ENCODE data around the gene ADAMTS12. TPM values are rescaled to one million over a fixed set of nuclear protein-coding genes. Genes with fewer than 3 reads are reported as not detected.

ADAMTS12 gene
- total and polyA plus RNA-seq, 9 of the 15 experiments (the other 6 are each of a cell fraction or from before 2014, with no cell fraction given), result 0.11 TPM; not detected in 8

DNA sequence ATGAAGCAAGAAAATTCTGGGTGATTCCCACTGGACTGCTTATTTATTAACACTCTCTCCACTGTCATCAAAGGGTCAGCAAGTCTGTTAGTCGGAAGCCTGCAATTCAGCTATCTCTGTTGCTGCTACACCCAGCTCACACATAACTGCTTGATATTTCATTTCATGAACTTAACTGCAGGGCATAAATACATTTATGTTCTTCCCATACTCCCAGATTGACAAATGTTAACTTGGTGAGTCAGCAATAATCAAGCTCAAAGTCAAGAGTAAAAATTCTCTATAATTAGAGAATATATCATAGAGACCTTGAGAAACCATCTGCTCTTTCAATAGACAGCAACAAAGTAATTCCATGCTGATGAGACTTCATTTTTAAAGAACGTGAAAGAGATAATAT is 198.8 kb downstream of the ADAMTS12 start (continued):
- TF ChIP-seq, protein P1, sequence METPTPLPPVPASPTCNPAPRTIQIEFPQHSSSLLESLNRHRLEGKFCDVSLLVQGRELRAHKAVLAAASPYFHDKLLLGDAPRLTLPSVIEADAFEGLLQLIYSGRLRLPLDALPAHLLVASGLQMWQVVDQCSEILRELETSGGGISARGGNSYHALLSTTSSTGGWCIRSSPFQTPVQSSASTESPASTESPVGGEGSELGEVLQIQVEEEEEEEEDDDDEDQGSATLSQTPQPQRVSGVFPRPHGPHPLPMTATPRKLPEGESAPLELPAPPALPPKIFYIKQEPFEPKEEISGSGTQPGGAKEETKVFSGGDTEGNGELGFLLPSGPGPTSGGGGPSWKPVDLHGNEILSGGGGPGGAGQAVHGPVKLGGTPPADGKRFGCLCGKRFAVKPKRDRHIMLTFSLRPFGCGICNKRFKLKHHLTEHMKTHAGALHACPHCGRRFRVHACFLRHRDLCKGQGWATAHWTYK (CRISPR knock-in tag; IDR thresholded peaks at IDR 0.05), result no peak
- TF ChIP-seq TGIF2 (CRISPR knock-in tag; IDR thresholded peaks at IDR 0.05) (no peak), HNRNPL (IDR thresholded peaks at IDR 0.05; ENCODE audit: low read depth, low read length) (no peak), SIX5 (IDR thresholded peaks at IDR 0.05; ENCODE audit: borderline replicate concordance in 1 of 2, insufficient read depth in 1 of 2, low read depth in 1 of 2, low read length in 2 of 2) (no peak), DNMT1 (IDR thresholded peaks at IDR 0.05) (no peak), ILK (tag; IDR thresholded peaks at IDR 0.05; ENCODE audit: borderline replicate concordance, low read depth) (no peak), ZNF316 (IDR thresholded peaks at IDR 0.05) (peak; percentile 74), MYNN (IDR thresholded peaks at IDR 0.05) (no peak), MYNN (CRISPR knock-in tag; IDR thresholded peaks at IDR 0.05) (no peak), ARHGAP35 (IDR thresholded peaks at IDR 0.05; ENCODE audit: partially characterized antibody) (no peak), EZH2 (IDR thresholded peaks at IDR 0.05; ENCODE audit: borderline replicate concordance, low read depth, low read length) (no peak), PHF20 (IDR thresholded peaks at IDR 0.05; ENCODE audit: partially characterized antibody) (no peak), CAMTA2 (CRISPR knock-in tag; conservative IDR thresholded peaks at IDR 0.05) (no peak), ZNF77 (CRISPR knock-in tag; IDR thresholded peaks at IDR 0.05) (no peak), DIDO1 (tag; IDR thresholded peaks at IDR 0.05; ENCODE audit: low read depth) (no peak)
- TF ChIP-seq, protein P2, sequence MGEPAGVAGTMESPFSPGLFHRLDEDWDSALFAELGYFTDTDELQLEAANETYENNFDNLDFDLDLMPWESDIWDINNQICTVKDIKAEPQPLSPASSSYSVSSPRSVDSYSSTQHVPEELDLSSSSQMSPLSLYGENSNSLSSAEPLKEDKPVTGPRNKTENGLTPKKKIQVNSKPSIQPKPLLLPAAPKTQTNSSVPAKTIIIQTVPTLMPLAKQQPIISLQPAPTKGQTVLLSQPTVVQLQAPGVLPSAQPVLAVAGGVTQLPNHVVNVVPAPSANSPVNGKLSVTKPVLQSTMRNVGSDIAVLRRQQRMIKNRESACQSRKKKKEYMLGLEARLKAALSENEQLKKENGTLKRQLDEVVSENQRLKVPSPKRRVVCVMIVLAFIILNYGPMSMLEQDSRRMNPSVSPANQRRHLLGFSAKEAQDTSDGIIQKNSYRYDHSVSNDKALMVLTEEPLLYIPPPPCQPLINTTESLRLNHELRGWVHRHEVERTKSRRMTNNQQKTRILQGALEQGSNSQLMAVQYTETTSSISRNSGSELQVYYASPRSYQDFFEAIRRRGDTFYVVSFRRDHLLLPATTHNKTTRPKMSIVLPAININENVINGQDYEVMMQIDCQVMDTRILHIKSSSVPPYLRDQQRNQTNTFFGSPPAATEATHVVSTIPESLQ (CRISPR knock-in tag; IDR thresholded peaks at IDR 0.05), result no peak
- TF ChIP-seq, protein P3, sequence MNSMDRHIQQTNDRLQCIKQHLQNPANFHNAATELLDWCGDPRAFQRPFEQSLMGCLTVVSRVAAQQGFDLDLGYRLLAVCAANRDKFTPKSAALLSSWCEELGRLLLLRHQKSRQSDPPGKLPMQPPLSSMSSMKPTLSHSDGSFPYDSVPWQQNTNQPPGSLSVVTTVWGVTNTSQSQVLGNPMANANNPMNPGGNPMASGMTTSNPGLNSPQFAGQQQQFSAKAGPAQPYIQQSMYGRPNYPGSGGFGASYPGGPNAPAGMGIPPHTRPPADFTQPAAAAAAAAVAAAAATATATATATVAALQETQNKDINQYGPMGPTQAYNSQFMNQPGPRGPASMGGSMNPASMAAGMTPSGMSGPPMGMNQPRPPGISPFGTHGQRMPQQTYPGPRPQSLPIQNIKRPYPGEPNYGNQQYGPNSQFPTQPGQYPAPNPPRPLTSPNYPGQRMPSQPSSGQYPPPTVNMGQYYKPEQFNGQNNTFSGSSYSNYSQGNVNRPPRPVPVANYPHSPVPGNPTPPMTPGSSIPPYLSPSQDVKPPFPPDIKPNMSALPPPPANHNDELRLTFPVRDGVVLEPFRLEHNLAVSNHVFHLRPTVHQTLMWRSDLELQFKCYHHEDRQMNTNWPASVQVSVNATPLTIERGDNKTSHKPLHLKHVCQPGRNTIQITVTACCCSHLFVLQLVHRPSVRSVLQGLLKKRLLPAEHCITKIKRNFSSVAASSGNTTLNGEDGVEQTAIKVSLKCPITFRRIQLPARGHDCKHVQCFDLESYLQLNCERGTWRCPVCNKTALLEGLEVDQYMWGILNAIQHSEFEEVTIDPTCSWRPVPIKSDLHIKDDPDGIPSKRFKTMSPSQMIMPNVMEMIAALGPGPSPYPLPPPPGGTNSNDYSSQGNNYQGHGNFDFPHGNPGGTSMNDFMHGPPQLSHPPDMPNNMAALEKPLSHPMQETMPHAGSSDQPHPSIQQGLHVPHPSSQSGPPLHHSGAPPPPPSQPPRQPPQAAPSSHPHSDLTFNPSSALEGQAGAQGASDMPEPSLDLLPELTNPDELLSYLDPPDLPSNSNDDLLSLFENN (IDR thresholded peaks at IDR 0.05; ENCODE audit: low read depth in 2 of 2, low read length in 2 of 2), result no peak
- TF ChIP-seq, protein P4, sequence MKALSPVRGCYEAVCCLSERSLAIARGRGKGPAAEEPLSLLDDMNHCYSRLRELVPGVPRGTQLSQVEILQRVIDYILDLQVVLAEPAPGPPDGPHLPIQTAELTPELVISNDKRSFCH (CRISPR knock-in tag; IDR thresholded peaks at IDR 0.05), result no peak
- TF ChIP-seq, protein P4 (tag; IDR thresholded peaks at IDR 0.05), result no peak
- TF ChIP-seq, protein P5, sequence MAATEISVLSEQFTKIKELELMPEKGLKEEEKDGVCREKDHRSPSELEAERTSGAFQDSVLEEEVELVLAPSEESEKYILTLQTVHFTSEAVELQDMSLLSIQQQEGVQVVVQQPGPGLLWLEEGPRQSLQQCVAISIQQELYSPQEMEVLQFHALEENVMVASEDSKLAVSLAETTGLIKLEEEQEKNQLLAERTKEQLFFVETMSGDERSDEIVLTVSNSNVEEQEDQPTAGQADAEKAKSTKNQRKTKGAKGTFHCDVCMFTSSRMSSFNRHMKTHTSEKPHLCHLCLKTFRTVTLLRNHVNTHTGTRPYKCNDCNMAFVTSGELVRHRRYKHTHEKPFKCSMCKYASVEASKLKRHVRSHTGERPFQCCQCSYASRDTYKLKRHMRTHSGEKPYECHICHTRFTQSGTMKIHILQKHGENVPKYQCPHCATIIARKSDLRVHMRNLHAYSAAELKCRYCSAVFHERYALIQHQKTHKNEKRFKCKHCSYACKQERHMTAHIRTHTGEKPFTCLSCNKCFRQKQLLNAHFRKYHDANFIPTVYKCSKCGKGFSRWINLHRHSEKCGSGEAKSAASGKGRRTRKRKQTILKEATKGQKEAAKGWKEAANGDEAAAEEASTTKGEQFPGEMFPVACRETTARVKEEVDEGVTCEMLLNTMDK (IDR thresholded peaks at IDR 0.05; ENCODE audit: borderline replicate concordance, insufficient read depth, low read depth, low read length, poor library complexity, severe bottlenecking), result no peak
